ENCODE measurements around the gene ERP27.

The ERP27 gene

GRCh38 chr12:14935031-14935430 lies 3.3 kb downstream of the ERP27 start:
- DNase-seq = no peak

DNA sequence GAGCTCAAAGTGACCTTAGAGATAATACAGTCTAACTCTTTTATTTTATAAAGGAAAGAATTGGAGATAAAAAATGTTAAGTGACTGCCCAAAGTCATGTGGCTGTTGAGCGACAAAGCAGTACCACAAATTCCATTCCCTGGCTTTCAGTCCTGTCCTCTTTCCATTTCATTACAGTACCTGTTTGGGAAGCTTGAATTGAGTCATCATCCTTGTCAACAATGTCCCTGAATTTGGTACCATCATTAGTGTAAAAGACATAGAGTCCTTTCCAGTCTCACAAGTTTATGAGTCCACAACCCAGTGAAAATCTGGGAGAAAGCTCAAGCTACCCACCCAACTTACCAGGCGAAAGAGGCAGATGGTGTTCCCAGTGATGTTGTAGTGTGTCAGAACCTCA lies 3.8 kb downstream of the ERP27 start:
- no peak for DNase-seq

DNA sequence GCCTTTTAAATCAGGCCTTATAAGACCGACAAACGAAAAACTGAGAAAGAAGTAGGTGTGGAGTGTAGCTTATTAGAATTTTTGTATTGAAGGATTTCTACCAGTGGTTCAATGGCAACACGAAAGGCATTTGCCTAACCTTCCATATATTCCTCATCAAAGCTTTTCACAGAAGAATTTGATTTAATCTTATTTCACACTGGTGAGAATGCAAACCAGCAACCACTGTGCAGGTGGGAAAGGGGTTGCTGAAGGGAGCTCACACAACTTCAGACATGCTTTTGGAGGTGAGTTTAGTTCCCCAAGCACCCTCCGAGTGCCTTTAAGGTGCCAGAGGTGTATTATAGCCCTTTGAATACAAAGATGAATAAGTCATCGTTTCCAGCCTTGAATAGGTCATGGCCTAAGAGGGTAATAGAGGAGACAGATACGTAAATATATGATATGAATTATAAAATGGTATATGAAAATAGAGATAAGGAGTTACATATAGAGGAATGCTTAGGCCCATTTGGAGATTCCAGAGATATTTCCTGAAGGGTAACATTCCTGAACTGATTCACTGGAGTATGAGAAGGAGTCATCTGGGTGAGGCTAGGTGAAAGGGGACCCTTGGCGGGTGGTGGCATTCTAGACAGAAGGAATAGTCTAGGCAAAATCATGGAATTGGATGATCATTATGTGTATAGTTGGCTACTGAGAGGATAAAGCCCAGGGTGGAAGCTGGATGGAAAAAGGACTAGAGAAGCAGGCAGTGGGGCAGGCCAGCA lies 6.4 kb downstream of the ERP27 start:
- DNase-seq = no peak

DNA sequence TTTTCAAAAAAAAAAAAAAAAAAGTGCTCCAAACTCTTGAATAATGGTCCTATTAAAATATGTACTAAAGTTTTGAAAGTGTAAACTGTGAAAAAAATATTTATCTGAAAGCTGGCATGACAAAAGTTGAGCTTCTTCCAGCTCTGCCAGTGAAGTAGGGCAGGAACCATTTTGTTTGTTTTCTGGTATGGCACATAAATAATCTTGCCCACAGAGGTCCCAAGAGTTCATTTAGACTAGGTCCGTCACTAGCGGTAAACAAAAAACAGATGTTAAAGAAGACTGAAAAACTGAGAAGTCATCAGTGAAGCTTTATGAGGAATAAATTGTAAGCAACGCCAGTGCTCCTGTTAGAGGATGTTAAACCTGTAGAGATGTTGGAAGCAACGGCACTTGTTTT lies 7.0 kb downstream of the ERP27 start:
- DNase-seq = no peak

DNA sequence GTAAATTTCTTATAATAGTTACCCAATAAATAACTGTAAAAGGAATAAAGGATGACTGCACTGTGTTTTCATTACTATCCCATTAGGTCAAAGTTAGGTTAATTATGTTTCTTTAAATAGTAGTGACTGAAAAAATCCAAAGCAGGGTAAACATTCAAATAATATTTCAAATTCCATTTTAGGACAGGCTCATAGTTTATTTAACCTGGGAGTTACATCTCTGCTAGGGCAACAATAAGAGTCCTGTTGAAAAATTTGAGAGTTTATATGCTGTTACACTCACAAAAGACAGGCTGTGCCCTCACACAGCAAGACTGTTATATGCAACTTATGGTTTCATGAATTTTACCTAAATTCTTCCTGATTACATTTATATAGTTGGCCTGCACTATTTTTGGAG lies 8.0 kb downstream of the ERP27 start:
- DNase-seq = no peak

DNA sequence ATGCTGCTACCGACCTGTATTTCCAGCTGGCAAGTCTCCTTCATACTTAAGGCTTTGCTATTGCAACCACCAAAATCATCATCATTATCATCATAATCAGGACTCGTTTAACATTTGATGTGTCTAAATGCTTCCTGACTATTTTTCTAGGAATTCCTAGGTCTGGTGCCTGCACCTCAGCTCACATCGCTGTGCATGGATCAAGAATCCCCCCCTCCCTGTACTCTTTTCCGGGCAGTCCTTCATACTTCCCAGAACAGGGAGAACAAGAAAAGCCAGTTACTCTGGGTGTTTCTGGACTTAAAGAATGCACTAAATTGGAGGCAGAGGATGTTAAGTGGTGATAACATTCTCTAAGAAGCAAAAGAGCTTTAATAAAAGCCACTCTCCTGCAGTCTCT lies 9.4 kb downstream of the ERP27 start:
- no peak for DNase-seq

- DNase-seq = no peak
Measured at GRCh38 chr12:14927267-14927666, 11.1 kb downstream of the ERP27 start.

DNA sequence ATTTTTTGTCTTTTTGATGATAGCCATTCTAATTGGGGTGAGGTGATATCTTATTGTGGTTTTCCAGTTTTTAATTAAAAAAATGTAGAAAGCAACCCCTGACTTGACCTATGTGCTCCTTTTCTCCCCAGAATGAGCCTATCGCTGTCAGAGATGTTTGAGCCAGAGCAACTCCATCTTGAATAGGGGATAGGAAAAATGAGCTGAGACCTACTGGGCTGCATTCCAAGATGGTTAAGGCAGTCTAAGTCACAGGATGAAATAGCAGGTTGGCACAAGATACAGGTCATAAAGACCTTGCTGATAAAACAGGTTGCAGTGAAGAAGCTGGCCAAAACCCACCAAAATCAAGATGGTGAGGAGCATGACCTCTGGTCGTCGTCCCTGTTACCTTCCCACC lies 13.8 kb downstream of the ERP27 start:
- no peak for DNase-seq

- DNase-seq = no peak
Measured at GRCh38 chr12:14923944-14924343, 14.4 kb downstream of the ERP27 start.

DNA sequence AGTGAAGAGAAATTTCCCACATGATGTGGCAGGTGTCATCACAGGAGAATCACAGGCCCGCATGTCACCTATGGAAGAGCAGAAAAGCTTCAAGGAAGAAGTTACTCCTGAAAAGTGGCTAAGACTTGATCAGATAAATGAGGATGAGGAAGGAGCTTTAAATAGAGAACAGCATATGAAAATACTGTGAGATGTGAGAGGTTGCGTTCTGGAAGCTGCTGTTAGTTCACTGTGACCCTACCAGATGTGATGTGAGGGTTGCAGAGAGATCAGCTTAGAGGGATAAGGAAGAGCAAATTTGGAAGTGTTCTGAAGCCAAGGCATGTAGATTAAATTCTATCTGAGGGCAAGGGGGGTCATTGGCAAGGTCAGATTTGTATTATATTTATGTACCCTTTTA lies 17.1 kb downstream of the ERP27 start:
- DNase-seq = no peak

- DNase-seq = no peak
Measured at GRCh38 chr12:14920475-14921126, 17.7 kb downstream of the ERP27 start.

GRCh38 chr12:14919455-14919854 lies 18.9 kb downstream of the ERP27 start:
- no peak for DNase-seq

DNA sequence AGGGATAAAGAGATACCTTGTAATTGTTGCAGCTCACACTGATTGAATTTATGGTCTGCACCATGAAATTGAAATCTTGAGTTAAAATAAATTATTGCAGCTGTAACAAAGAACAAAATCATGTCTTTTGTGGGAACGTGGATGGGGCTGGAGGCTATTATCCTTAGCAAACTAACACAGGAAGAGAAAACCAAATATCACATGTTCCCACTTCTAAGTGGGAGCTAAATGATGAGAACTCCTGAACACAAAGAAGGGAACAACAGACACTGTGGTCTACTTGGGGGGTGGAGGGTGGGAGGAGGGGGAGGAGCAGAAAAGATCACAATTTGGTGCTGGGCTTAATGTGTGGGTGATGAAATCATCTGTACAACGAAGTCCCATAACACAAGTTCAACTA lies 22.6 kb downstream of the ERP27 start:
- no peak for DNase-seq

DNA sequence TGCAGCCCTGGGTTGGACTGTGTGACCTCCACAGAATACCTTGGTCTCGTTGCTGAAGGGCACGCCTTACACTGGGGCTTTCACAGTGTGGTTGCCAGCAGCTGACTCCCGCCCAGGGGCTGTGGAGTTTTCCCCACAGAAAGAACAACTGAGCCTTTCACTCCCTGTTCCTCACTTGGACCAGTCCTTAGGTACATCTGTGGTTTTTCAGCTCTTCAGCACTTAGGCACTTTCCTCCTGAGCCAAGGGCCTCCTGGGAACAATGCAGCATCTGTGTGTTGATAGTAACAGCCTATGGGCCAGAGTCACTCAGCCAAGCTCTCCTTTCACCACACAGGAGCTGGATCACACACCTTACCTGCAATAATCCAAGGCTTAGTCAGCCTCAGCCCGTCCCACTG lies 25.0 kb downstream of the ERP27 start:
- no peak for DNase-seq

- no peak for DNase-seq
Measured at GRCh38 chr12:14911131-14911530, 27.2 kb downstream of the ERP27 start.

GRCh38 chr12:14910090-14910915 lies 28.0 kb downstream of the ERP27 start:
- DNase-seq = no peak

- DNase-seq = no peak
Measured at GRCh38 chr12:14907953-14908352, 30.4 kb downstream of the ERP27 start.

DNA sequence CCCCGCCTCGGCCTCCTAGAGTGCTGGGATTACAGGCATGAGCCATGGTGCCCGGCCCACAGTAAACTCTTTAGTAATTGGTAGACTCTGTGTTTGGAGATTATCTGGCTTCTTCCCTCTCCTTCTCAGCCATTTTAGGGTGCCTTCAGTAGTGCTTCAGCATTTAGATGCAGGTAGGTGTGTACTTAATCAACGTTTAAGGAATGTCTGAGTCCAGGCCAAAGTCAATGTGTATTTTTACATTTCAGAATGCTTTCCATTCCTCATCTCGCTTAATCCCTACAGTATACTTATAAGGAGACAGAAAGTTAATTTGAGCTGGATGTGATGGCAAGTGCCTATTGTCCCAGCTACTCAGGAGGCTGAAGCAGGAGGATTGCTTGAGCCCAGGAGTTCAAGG lies 32.2 kb downstream of the ERP27 start:
- DNase-seq = no peak

DNA sequence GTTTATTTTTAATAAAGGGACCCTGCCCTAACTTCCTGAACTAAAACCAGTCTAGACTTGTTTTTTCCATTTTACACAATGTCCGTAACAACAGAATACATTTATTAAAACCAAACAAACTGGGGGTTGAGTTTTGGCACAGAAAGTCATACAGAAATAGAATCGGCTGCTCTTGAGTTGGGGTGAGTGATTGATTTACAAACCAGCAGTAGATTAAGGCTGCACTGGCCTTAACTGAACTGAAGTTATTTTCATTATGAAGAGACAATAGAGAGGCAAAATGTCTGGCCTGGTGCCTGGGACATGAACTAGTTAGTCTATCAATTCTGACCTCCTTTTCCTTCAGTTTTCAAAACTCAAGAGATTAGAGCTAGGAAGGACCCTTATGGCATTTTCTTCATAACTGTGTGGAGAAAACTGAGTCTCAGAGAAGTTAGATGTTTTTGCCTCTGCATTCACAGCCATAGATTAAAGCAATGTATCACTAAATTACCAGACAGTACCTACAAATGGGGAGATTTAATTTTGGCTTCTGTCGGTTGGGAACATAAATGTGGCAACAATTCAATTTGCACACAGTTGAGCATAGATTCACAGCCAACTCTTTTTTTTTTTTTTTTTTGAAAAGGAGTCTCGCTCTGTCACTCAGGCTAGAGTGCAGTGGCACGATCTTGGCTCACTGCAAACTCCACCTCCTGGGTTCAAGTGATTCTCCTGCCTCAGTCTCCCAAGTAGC lies 32.9 kb downstream of the ERP27 start:
- no peak for DNase-seq

DNA sequence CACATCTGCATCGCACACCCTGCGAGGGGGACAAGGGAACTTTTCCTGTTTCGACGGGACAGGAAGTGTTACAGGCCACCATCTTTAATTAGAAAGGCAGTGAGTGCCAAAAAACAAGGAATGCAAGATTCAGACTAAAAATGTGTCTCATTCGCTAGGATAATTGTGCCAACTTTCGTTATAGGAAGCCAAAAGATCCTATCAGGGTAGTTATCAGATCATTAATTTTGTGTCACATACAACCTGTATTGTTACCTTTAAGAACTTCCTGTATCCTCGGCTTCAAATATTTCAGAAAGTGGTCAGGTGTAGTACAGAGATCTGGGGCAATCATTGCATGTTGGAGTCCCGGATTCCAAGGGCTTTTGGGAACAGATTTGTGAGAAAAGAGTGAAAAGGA lies 33.5 kb downstream of the ERP27 start:
- DNase-seq = no peak

DNA sequence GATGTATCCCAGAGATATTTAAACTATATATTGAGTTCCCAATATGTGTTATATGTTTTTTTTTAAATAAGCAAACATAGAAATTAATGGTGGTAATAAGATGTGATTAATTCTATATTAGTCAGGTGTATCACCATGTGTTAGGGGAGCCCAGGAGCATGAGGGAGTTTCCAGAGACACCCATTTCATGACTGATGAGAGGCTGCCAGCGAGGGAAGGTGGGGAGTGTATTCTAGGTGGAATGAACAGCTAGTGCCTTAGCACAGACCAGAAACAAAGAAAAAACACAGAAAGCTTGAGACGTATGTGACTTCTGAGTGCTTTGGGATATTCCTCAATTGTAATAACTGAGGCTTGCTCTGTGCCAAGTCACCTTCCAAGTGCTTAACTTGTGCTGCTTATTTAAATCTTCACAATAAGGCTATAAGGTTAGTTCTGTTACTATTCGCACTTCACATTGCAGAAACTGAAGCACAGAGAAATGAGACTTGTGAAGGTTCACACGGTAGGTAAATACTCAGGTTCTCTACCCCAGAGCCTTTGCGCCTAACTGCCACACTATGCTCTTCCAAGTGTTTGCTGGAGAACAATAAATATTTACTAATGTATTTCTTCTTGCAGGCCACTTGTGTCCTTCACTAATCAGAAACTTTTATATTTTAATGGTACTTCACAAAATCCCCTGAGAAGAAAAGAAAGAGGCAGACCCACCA lies 34.8 kb downstream of the ERP27 start:
- no peak for DNase-seq

DNA sequence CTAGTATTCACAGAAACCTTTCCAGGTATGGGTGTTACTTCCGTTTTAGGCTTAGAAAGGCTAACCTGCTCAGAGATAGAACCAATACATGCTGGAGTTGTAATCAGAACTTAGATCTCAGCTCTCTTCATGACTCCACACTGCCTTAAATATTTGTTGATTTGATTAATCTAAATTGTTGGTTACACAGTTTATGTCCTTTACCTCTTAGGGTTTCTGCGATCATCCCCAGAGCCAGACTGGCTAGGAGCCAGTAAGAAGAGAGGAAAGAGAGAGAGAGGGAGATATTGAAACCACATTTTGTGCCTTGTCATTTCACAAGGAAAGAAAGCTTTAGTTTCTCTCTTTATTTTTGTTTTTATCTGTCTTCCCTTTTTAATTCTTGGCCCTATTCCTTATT lies 35.9 kb downstream of the ERP27 start:
- no peak for DNase-seq

DNA sequence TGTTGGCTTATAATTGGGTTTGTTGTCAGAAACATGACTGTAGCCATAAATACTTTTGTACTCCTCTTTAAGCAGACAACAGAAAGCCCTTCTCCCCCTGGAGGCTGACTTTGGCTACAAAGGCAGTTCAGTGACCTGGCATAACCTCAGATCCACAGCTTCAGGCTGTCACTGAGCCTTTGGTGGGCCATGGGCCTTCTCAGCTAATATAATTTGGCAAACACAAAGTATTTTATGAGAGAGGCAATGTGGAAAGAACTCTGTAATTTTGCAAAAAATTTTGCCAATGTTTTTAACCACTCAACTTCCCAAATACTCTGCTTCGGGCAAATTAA lies 37.1 kb downstream of the ERP27 start:
- no peak for DNase-seq

All from CD4-positive, alpha-beta T cell treated with Interleukin-21 for 1 hour (primary cell).